Measurements from ENCODE around the gene PLXNA2.

PLXNA2 gene

GRCh38 chr1:208202333-208202995, 41.7 kb downstream of the PLXNA2 start:
- no peak overlapping the region for H3K4me3 ChIP-seq (replicated peaks; ENCODE audit: low read depth, low read length)

GRCh38 chr1:208201229-208201628, 43.0 kb downstream of the PLXNA2 start:
- H3K4me3 ChIP-seq (replicated peaks; ENCODE audit: low read depth, low read length), result no peak overlapping the region
- peak; percentile 89 for DNase-seq (ENCODE audit: extremely low read depth, low read depth)
- no peak for TF ChIP-seq CTCF (IDR thresholded peaks at IDR 0.05; ENCODE audit: low read depth, low read length, missing control alignments)

More at GRCh38 chr1:208202333-208202995, 41.7 kb downstream of the PLXNA2 start:
- no peak for TF ChIP-seq CTCF (IDR thresholded peaks at IDR 0.05; ENCODE audit: low read depth, low read length, missing control alignments)
- no peak for DNase-seq (ENCODE audit: extremely low read depth, low read depth)

- no peak overlapping the region for H3K4me3 ChIP-seq (replicated peaks; ENCODE audit: low read depth, low read length)
- no peak for TF ChIP-seq CTCF (IDR thresholded peaks at IDR 0.05; ENCODE audit: low read depth, low read length, missing control alignments)
- DNase-seq (ENCODE audit: extremely low read depth, low read depth), result no peak
These were observed 44.1 kb downstream of the PLXNA2 start for GRCh38 chr1:208200116-208200515.

- TF ChIP-seq CTCF (IDR thresholded peaks at IDR 0.05; ENCODE audit: low read depth, low read length, missing control alignments), result no peak
- no peak for DNase-seq (ENCODE audit: extremely low read depth, low read depth)
- no peak overlapping the region for H3K4me3 ChIP-seq (replicated peaks; ENCODE audit: low read depth, low read length)
These were observed 45.9 kb downstream of the PLXNA2 start for GRCh38 chr1:208198236-208198635.

- no peak overlapping the region for H3K4me3 ChIP-seq (replicated peaks; ENCODE audit: low read depth, low read length)
- no peak for DNase-seq (ENCODE audit: extremely low read depth, low read depth)
- TF ChIP-seq CTCF (IDR thresholded peaks at IDR 0.05; ENCODE audit: low read depth, low read length, missing control alignments), result no peak
These were observed 49.2 kb downstream of the PLXNA2 start for GRCh38 chr1:208194944-208195343.

- no peak for TF ChIP-seq CTCF (IDR thresholded peaks at IDR 0.05; ENCODE audit: low read depth, low read length, missing control alignments)
- H3K4me3 ChIP-seq (replicated peaks; ENCODE audit: low read depth, low read length), result no peak overlapping the region
- no peak for DNase-seq (ENCODE audit: extremely low read depth, low read depth)
These were observed 51.2 kb downstream of the PLXNA2 start for GRCh38 chr1:208192995-208193394.

- no peak for DNase-seq (ENCODE audit: extremely low read depth, low read depth)
- H3K4me3 ChIP-seq (replicated peaks; ENCODE audit: low read depth, low read length), result no peak overlapping the region
- no peak for TF ChIP-seq CTCF (IDR thresholded peaks at IDR 0.05; ENCODE audit: low read depth, low read length, missing control alignments)
These were observed 53.4 kb downstream of the PLXNA2 start for GRCh38 chr1:208190784-208191183.

All from HFF-Myc (cell line).